DMS53 (cell line): ENCODE measurements around the gene LDLRAD4.
"Not testable (repeated sequence)": the region's sequence is repeated elsewhere in the genome, so short reads cannot be mapped to it uniquely, and the experiment has no call there.

Source experiments
- DNase-seq: peaks from one replicate; lab custom pipeline; 2025; lab: John Stamatoyannopoulos, UW

Gene LDLRAD4

DNA sequence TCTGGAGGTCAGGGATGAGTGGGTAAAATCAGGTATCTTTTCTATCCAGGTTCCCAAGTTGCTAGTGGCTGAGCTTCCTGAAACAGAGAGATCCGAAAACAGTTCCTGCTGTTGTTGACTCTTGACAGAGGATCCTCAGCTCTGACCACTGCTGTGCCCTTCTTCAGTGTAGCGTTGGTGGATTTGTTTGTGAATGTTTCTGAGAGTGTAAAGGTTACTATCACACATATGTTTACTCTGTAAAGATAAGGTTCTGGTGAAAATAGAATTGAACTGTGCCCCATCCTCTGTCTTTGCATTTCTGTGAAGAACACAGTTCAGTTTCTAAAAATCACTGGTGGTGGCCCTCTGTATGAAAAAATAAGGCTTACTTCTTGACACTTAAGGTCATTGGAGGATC lies 119.8 kb downstream of the LDLRAD4 start:
- no peak for DNase-seq

DNA sequence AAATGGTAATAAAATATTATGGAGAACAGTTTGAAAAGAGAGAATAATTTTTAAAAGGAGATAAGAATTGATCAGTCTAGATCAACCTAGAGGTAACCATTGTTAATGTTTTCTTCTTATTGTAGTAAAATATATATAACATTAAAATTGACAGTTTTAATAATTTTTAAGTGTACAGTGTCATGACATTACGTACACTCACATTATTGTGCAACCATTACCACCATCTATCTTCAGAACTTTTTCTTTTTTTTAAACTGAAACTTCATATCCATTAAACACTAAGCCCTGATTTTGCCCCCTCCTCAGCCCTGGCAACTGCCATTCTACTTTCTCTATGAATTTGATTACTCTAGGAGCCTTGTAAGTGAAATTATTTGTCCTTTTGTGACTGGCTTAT lies 121.1 kb downstream of the LDLRAD4 start:
- DNase-seq: no peak

GRCh38 chr18:13346449-13346848 lies 127.9 kb downstream of the LDLRAD4 start:
- DNase-seq: not testable (repeated sequence)

DNA sequence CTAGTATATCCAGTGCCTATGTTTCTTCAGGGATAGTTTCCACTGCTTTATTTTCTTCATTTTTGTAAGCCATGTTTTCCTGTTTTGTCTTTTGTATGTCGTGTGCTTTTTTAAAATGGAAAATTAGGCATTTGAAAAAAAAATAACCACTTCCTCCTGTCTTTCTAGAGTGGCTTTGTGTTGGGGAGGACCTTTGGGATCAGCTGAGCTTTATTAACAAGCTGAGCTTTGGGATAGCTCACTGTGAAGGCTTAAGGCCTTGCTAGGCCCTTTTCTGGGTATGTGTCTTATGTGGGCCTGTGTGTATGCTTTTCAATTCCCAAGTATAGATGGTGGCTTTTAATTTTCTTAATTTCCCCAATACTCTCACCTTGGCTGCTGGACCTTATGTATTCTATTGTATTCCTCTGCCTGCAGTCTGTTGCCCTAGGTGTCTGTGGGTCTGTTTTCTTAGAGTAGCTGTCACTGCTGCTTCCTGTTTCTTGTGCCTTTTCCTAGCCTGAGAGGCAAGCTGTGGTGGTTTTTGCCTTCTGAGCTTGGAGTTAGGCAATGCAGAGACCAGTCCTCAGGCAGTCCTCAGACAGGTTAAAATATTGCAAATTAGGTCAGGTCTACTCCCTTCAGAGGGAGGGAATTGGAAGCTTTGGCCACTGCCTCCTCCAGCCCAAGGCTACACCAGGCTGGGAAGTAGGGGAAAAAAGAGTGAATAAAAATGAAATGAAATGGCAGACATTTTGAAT lies 134.7 kb downstream of the LDLRAD4 start:
- no peak for DNase-seq

DNA sequence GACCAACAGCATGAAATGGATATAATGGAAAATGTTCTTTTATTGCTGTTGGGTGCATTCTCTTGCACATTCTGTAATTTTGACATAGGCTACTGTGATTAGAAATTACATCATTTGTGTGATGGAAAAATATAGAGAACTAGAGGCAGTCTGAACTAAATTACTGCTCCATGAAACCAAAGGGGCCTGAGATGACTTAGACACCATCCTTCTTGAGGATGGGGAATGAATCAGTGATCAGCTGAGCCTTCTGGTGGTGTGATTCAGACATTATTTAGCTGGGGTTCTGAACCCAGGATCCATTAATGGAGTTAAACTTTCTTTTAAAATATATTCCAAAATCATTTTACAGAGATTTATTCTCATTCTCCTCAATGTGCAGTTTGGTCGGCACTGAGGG lies 135.8 kb downstream of the LDLRAD4 start:
- DNase-seq: no peak

GRCh38 chr18:13356032-13356431 lies 137.5 kb downstream of the LDLRAD4 start:
- no peak for DNase-seq

DNA sequence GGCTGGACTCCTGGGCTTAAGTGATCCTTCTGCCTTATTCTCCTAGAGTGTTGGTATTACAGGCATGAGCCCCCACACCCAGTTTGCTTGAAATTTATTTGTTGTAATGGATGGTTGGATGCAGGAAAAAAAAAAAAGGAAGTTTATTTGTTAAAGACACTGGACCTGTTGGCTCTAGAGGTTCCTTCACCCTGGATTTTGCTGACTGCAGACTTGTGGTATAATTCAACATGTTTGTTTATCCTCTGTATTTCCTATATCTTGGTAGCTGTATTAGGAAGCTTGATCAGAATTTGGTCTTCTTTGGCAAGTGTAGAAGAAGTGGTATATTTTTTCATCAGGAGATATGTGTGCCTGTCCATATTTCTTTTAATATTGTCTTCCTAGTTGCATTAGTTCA lies 138.7 kb downstream of the LDLRAD4 start:
- DNase-seq: no peak

GRCh38 chr18:13359210-13359609 lies 140.7 kb downstream of the LDLRAD4 start:
- DNase-seq: no peak

DNA sequence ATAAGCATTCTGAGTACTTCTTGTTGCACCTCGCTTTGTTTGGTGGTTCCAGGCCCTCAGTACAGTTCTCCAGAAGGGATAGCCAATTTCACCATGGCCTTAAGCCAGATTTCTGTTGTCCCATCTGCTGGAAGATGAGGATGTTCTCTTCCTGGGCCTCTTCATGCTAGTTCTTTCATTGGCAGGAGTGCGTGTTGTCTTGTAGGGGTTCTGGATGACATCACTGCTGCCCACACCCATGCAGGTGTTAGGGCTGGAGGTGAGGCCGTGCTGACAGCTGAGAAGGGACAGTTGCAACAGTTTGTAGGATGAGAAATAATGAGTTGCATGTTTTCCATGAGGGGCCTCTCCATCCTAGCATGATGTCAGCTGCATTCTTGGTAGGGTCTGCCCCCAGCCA lies 142.9 kb downstream of the LDLRAD4 start:
- DNase-seq: no peak

DNA sequence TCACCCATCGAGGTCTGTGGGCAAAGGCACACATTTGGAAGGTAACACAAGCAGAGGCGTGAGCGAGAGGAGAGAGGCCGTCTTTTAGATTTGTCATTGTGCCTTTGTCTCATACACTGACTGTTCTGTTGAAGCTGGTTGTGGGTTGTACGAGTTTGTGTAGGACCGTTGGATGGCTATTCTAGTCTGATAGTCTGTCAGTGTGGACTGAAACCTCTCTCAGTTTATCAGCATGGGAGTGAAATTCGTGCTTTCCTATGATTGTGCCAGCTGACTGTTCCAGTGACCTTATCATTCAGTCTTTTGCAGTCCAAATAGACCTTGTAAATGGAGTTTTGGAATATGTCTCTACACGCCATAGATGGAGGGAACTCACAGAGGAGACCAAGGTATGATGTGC lies 143.5 kb downstream of the LDLRAD4 start:
- DNase-seq: no peak

DNA sequence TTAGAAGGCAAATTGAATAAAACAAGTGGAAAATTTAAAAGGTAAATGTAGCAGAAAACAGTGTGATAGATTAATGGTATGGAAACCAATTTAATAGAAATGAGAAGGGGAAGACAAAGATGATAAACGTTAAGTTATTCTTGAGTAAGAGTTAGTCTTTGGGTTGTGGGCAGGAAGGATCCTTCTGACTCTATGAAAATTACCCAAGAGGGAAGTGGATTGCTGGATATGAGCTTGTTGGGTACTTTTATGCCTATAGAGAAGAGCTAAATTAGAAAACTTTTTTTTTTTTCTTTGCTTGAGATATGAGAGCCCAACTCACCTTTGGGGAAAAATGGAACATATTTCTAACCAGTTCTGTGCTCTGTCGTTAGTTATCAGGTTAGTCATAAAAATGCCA lies 144.0 kb downstream of the LDLRAD4 start:
- DNase-seq: no peak

DNA sequence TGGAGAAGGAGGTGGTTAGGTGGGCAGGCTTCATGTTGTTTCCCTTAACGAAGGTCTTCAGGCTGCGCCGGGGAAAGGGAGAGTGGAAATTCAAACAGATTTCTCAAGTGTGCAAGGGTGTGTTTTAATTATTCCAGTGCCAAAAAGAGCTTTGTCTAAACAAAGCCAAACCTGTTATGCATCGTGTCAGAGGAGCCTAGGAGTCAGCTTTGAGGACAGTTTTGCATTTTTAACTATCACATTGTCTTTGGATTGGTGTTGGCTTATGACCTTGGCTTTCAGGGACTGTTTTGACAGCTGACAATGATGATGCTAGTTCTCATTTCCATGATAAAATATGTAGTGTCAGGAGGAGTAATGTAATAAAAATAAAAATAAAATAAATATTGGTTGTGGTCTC lies 144.8 kb downstream of the LDLRAD4 start:
- DNase-seq: no peak

GRCh38 chr18:13364721-13365205 lies 146.2 kb downstream of the LDLRAD4 start:
- no peak for DNase-seq

GRCh38 chr18:13366131-13366530 lies 147.6 kb downstream of the LDLRAD4 start:
- DNase-seq: no peak

DNA sequence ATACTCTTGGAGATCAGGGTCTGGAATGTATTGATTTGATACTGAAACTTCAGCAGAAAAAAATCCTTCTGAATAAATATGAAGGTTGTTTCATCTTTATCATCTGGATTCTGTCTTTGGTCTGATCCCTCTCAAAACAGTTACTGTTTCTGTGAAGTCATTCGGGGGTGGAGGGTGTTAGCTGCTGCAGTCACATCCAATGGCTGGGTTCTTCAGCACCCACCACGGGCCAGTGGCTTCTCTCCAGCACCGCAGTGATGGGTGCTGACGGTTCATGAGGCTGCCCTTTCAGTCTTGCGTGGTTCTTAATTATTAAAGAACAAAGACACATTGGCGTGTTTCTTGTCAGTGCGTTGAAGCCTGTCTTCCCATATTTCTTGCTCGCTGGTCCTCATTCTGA lies 148.0 kb downstream of the LDLRAD4 start:
- no peak for DNase-seq

GRCh38 chr18:13366962-13367892 lies 148.7 kb downstream of the LDLRAD4 start:
- DNase-seq: no peak

DNA sequence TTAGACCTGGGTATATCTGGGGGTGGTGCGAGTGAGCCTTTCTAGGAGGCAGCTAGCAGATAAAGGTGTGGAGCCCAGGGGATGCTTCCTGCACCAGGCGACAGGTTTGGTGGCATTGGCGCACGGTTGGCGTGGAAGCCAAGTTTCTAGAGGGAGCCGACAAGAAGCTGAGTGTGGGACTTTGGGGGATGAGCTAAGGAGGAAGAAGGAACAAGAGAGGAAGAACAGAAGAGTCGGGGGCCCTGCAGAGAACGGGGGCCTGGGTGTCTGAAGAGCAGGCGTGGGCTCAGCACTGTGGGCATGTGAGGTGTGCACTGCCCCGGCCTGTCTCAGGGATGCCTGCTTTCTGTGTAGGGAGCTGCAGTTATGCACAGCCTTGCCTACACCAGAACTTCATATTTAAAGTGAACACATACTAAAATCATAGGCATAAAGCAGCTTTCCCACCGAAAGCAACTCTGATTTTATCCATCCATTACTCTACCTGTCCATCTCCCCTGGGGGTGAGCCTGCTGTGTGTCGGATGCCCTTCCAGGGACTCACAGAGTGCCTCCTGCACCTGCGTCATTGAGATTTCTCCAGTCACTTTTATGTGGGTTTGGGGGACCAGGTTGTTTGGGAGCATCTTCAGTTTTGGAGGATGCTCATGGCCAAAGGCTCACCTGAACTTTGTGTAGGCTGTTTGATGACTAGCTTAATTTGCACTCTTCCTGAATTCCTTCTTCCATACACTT lies 149.7 kb downstream of the LDLRAD4 start:
- no peak for DNase-seq

GRCh38 chr18:13369353-13369752 lies 150.8 kb downstream of the LDLRAD4 start:
- DNase-seq: no peak

DNA sequence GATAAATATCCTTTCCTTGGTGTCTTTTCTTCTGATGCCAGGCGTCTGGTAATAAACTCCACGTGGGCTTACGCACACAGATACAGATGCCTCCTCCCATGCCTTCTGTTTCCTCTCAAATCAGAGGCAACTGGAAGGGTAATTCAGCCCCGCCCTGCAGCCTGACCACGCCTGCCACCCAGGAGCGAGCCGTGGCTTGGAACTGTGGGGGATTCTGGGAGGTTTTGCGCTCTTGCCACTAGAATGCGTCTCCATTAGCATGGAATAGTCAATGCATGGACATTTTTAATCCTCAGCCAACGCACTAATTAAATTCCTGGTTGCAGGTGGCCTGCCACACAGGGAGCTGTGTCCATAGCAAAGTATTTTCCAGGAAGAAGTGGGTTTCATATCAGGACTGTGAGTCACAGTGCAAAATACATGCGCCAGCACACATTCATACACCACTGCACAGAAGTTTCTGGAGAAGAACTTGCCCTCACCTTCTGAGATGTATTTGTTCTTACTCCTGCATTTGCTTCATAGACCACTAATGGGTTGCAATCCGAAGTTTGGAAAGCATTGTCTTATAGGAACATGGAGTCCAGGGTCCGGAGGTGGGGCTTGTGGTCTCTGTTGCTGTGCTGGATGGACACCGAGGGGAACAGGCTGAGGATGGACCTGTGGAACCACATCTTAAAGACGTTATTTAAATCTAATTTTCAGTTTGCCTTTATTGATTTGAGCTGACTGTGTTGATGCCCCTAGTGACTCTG lies 151.4 kb downstream of the LDLRAD4 start:
- DNase-seq: no peak

GRCh38 chr18:13370995-13371625 lies 152.6 kb downstream of the LDLRAD4 start:
- DNase-seq: no peak
